Activated gamma-delta T cell treated with Interleukin-2 at 50 U/mL for 16 hours (primary cell): Measurements from ENCODE around the gene METTL1.
"Not testable (repeated sequence)": the region's sequence is repeated elsewhere in the genome, so short reads cannot be mapped to it uniquely, and the experiment has no call there.

ENCODE experiments used
- DNase-seq: peaks from one replicate; pipeline ENCODE4 v3.0.0-alpha.2; 2020

The METTL1 gene

DNA sequence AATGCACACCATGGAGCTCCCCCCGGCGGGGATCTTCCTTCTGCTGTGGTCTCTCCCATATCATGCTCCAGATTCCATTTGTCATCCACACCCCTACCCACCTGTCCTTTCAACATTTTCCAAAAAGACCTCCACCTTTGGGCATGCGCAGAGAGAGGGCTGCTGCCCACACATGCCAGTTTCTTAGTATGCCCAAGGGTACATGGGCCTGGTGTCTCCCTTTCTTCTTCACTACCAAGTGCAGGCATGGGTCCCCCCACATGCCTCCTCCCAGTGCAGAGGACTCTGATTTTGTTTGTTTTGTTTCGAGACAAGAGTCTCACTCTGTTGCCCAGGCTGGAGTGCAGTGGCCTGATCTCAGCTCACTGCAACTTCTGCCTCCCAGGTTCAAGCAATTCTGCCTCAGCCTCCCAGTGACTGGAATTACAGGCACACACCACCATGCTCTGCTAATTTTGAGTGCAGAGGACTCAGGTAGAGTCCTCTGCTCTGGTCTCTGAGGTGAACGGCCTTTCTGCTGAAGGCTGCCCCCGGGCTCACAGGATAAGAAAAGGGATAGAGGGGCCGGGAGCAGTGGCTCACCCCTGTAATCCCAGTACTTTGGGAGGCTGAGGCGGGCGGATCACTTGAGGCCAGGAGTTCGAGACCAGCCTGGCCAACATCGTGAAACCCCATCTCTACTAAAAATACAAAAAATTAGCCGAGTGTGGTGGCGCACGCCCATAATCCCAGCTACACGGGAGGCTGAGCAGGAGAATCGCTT, 49.9 kb downstream of the METTL1 start:
- not testable (repeated sequence) for DNase-seq

DNA sequence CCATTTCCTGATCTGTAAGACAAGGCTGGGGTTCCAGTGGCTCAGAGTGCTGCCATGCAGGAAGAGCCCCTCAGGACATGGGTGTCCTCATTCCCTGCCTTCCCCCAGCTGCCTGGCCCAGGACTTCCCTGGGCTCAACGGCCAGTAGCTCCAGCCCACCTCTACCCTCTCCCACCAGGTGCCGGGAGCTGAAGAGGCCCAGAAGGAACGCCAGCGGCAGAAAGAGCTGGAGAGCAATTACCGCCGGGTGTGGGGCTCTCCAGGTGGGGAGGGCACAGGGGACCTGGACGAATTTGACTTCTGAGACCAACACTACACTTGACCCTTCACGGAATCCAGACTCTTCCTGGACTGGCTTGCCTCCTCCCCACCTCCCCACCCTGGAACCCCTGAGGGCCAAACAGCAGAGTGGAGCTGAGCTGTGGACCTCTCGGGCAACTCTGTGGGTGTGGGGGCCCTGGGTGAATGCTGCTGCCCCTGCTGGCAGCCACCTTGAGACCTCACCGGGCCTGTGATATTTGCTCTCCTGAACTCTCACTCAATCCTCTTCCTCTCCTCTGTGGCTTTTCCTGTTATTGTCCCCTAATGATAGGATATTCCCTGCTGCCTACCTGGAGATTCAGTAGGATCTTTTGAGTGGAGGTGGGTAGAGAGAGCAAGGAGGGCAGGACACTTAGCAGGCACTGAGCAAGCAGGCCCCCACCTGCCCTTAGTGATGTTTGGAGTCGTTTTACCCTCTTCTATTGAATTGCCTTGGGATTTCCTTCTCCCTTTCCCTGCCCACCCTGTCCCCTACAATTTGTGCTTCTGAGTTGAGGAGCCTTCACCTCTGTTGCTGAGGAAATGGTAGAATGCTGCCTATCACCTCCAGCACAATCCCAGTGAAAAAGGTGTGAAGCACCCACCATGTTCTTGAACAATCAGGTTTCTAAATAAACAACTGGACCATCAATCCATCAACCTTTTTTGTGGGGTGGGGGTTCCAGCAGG, 51.0 kb downstream of the METTL1 start:
- no peak for DNase-seq

DNA sequence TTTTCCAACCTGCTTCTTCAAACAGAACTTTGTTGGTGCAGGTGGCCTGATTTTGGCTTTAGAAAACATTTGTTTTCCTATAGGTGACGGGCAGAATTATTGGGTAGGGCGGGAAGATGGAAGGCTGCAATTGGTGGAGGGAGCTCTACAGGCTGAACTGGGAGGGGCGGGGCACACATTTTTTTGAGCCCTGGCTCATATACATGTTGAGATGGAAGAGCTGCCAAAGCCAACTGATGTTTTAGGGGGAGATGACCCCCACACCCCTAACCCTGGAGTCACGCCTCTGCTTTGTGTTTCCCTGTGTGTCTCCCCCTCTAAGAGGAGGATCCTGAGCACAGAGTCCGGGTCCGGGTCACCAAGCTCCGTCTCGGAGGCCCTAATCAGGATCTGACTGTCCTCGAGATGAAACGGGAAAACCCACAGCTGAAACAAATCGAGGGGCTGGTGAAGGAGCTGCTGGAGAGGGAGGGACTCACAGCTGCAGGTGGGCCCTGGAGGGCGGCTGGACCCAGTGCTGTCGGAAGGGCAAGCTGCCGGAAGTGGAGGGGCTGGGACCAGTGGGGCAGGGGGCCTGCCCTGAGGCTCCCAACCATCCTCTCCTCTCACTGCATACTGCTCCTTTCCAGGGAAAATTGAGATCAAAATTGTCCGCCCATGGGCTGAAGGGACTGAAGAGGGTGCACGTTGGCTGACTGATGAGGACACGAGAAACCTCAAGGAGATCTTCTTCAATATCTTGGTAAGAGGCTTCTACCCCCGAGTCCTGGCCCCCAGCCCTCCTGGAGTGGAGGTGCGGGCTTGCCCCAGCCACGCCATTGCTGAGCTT, 51.9 kb downstream of the METTL1 start:
- no peak for DNase-seq

DNA sequence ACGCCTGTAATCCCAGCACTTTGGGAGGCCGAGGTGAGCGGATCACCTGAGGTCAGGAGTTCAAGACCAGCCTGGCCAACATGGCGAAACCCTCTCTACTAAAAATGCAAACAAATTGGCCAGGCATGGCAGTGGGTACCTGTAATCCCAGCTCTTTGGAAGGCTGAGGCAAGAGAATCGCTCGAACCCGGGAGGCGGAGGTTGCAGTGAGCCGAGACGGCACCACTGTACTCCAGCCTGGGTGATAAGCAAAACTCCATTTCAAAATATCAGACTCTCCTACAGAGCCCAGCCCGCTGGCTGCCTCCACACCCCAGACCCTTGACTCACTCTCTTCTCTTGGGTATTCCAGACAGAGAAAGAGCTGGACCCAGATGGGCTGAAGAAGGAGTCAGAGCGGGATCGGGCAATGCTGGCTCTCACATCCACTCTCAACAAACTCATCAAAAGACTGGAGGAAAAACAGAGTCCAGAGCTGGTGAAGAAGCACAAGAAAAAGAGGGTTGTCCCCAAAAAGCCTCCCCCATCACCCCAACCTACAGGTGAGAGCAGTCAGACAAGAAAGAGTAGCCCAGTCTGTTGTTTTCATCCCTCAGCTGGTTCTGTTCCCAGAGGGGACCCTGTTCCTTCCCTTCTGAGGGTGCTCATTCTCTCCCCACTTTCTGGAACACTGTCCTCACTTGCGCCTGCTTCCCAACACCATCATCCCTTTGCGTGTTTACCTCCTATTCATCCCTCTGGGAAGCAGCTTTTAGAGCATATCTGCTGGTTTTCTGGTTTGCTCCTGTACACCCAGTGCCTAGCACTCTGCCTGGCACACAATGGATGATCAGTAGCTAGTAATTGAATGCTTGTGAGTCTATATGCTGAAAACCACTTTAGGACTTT, 53.0 kb downstream of the METTL1 start:
- DNase-seq = no peak
